Measurements from ENCODE around the gene PTEN.

DNA sequence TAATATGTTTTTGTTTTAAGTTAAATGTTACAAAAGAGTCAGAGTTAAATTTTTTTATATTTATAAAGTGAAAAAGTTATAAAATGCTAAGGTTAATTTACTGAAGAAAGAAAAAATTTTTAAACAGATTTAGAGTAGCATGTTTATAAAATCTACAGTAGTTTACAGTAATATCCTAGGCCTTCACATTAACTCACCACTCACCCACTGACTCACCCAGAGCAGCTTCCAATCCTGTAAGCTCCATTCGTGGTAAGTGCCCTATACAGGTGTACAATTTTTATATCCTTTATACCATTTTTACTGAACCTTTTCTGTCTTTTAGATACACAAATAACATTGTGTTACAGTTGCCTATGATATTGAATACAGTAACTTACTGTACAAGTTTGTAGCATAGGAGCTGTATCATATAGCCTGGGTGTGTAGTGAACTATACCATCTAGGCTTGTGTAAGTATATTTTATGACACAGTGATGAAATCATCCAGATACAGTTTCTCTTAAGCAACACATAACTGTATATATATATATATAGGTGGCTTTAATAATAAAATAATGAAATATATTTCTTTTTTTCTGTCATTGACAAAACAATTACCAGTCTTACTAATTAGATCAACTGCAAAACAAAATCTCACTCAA is 79.6 kb downstream of the PTEN start:
- TF ChIP-seq, protein P1, sequence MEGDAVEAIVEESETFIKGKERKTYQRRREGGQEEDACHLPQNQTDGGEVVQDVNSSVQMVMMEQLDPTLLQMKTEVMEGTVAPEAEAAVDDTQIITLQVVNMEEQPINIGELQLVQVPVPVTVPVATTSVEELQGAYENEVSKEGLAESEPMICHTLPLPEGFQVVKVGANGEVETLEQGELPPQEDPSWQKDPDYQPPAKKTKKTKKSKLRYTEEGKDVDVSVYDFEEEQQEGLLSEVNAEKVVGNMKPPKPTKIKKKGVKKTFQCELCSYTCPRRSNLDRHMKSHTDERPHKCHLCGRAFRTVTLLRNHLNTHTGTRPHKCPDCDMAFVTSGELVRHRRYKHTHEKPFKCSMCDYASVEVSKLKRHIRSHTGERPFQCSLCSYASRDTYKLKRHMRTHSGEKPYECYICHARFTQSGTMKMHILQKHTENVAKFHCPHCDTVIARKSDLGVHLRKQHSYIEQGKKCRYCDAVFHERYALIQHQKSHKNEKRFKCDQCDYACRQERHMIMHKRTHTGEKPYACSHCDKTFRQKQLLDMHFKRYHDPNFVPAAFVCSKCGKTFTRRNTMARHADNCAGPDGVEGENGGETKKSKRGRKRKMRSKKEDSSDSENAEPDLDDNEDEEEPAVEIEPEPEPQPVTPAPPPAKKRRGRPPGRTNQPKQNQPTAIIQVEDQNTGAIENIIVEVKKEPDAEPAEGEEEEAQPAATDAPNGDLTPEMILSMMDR (IDR thresholded peaks at IDR 0.05; ENCODE audit: low read length): no peak
- no peak for TF ChIP-seq EZH2 (IDR thresholded peaks at IDR 0.05; ENCODE audit: borderline replicate concordance, low read length)

All from OCI-LY1 (cell line).